Vagina (tissue), 2 donors: ENCODE measurements around the gene SMPX.

Experiments used
- POLR2A ChIP-seq, 2 donors: fragments of 450-650 bp; IDR thresholded peaks; one replicate each; pipeline ENCODE4 v1.6.1; 2017; ENCODE audit warnings: antibody characterized with exemption in 2 of 2, mild to moderate bottlenecking in 2 of 2, moderate library complexity in 2 of 2
- POLR2AphosphoS5 ChIP-seq, 2 donors: sonication (generic); formaldehyde crosslinking; IDR thresholded peaks; one replicate each; pipeline ENCODE4 v1.9.0; 2017; ENCODE audit warnings: antibody characterized with exemption in 2 of 2, mild to moderate bottlenecking in 2 of 2, low read depth in 1 of 2; ENCODE audit not compliant: insufficient read depth in 1 of 2
- TF ChIP-seq, protein P1 (sequence below), 3 experiments: fragments of 450-650 bp in 2 of 3; fragments of 200-600 bp in 1 of 3; sonication (generic) in 1 of 3; IDR thresholded peaks; one replicate each; pipeline ENCODE4 v1.5.1; 2017 to 2019; ENCODE audit warnings: antibody characterized with exemption in 3 of 3, mild to moderate bottlenecking in 2 of 3, moderate library complexity in 2 of 3

- TF ChIP-seq, protein P1, sequence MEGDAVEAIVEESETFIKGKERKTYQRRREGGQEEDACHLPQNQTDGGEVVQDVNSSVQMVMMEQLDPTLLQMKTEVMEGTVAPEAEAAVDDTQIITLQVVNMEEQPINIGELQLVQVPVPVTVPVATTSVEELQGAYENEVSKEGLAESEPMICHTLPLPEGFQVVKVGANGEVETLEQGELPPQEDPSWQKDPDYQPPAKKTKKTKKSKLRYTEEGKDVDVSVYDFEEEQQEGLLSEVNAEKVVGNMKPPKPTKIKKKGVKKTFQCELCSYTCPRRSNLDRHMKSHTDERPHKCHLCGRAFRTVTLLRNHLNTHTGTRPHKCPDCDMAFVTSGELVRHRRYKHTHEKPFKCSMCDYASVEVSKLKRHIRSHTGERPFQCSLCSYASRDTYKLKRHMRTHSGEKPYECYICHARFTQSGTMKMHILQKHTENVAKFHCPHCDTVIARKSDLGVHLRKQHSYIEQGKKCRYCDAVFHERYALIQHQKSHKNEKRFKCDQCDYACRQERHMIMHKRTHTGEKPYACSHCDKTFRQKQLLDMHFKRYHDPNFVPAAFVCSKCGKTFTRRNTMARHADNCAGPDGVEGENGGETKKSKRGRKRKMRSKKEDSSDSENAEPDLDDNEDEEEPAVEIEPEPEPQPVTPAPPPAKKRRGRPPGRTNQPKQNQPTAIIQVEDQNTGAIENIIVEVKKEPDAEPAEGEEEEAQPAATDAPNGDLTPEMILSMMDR (IDR thresholded peaks at IDR 0.05) = no peak
- TF ChIP-seq POLR2A (IDR thresholded peaks at IDR 0.05) (no peak), POLR2AphosphoS5 (IDR thresholded peaks at IDR 0.05; ENCODE audit: insufficient read depth in 1 of 2, low read depth in 1 of 2) (no peak)
Measured at GRCh38 chrX:21735768-21736127, 22.2 kb downstream of the SMPX start.
